ENCODE results near the gene HMGXB3.

Gene HMGXB3, protein sequence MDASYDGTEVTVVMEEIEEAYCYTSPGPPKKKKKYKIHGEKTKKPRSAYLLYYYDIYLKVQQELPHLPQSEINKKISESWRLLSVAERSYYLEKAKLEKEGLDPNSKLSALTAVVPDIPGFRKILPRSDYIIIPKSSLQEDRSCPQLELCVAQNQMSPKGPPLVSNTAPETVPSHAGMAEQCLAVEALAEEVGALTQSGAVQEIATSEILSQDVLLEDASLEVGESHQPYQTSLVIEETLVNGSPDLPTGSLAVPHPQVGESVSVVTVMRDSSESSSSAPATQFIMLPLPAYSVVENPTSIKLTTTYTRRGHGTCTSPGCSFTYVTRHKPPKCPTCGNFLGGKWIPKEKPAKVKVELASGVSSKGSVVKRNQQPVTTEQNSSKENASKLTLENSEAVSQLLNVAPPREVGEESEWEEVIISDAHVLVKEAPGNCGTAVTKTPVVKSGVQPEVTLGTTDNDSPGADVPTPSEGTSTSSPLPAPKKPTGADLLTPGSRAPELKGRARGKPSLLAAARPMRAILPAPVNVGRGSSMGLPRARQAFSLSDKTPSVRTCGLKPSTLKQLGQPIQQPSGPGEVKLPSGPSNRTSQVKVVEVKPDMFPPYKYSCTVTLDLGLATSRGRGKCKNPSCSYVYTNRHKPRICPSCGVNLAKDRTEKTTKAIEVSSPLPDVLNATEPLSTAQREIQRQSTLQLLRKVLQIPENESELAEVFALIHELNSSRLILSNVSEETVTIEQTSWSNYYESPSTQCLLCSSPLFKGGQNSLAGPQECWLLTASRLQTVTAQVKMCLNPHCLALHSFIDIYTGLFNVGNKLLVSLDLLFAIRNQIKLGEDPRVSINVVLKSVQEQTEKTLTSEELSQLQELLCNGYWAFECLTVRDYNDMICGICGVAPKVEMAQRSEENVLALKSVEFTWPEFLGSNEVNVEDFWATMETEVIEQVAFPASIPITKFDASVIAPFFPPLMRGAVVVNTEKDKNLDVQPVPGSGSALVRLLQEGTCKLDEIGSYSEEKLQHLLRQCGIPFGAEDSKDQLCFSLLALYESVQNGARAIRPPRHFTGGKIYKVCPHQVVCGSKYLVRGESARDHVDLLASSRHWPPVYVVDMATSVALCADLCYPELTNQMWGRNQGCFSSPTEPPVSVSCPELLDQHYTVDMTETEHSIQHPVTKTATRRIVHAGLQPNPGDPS (N-terminal part only)

DNA sequence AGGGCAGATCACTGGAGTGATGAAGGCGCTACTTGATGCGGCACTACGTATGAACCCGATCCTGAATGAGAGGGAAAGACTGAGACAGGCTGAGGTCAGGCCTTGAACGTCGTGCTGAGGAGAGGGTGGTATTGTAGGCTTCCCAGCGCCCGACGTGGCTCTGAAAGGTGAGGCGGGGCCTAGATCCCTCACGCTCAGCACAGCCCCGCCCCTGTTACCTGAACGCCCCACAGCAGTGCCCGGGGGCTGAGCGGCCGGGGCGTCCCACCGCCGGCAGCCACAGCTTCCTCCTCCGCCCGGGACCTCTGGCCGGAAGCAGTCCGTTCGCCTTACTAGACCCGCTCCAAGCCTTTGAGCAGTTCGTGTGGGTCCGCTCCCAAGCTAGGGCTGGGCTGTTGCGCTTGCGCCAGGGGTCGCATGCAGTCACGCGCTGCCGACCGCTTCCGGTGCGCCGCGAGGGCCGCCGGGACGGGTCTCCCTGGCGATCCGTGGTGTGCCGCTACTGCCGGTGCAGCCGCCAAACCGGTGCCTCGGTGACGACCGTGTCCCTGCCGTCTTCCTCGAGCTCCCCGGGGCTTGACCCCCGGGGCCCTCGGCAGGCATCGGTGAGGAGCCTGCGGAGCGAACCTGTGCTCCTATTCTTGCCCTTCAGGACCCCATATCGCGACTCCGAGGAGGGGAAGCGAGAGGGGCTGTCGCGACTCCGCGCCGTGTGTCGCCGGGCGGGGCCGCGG is at the start of gene HMGXB3, which contains the start of gene TIGD6:
HMGXB3 (plus strand) TSS at position 484 of the 734 bp plus-strand sequence. CDS start 4,114 bp downstream, outside the sequence.
TIGD6 (minus strand) TSS at position 399 of the 734 bp plus-strand sequence. CDS start 4,306 bp downstream, outside the sequence.
- DNase-seq, result peak; percentile 91 to 94

DNA sequence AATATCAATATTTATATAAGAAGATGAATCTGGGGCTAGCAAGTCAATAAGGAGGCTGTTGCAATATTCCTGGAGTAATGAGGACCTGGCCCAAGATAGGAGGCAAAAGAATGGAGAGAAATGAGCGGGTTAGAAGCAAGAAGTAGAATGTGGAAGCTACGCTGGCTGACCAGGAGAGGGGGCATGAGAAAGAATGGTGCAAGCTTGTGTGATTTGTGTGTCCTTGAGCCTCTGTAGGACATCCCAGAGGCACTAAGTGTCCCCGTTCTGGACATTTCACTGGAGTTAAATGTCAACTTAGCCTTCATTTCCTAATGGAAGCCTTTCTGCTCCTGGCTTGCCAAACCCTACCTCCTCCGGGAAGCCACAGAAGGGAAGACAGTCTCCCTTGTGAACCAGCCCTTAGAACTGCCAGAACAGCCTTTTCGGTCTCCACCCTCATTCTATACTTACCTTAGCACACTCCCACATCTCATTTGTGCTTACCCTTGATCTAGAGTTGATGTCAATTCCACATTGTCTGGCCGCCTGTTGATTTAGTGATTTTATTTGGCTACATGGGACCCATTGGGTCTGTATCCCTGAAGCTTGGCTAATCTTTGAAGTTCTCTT is 49.3 kb upstream of the HMGXB3 start:
- no peak for DNase-seq

DNA sequence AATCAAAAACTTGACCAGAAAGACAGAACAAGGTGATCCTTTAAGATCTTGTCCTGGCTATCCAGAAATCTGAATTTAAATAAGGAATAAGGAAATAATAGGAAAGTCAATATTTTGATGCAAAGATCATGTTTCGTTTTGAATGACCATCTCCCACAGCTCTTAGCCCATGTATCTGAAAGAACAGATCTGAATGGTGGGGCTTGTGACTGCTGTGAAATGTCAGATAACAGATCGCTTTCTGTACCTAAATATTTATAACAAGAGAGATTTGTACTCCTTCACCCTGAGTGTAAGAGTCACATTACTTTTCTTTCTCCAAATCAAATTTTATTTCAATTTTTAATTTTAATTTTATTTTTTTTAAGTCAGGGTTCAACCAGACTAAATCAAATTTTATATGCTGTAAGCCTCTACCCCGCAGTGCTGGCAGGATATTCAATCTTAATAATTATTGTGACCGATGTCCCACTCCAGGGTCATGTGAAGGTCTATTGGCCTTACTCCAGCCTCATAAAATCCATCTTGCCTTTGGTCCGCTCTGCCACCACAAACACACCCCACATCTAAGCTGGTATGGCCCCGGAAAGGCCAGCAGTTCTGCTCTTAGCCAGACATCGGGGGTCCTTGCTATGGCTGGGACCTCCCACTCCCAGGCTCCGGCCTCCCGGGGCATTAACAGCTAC is 47.0 kb upstream of the HMGXB3 start:
- DNase-seq, result no peak

DNA sequence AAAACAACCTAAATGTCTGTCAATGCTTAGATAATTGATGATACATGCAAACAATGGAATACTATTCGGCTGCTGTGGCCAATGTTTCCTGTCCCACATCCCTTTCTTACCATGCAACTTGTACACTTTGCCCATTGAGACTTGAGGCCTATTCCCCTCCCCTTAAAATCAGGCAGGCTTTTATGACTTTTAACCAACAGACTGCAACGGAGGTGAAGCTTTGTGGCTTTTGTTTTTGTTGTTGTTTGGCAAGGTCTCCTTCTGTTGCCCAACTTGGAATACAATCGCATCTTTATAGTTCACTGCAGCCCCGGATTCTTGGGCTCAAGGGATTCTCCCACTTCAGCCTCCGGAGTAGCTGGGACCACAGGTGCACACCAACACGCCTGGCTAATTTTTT is 45.7 kb upstream of the HMGXB3 start:
- no peak for DNase-seq

DNA sequence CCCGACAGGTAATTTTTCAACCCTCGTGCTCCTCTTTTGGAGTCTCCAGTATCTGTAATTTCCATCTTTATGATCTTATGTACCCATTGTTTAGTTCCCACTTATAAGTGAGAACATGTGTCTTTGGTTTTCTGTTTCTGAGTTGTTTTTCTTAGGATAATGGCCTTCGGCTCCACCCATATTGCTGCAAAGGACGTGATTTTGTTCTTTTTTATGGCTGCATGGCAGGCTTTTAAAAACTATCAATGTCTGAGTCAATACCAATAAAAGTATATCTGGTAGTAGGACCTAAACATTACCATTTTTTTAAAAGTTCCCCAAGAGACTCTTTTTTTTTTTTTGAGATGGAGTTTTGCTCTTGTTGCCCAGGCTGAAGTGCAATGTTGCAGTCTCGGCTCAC is 43.9 kb upstream of the HMGXB3 start:
- no peak for DNase-seq

DNA sequence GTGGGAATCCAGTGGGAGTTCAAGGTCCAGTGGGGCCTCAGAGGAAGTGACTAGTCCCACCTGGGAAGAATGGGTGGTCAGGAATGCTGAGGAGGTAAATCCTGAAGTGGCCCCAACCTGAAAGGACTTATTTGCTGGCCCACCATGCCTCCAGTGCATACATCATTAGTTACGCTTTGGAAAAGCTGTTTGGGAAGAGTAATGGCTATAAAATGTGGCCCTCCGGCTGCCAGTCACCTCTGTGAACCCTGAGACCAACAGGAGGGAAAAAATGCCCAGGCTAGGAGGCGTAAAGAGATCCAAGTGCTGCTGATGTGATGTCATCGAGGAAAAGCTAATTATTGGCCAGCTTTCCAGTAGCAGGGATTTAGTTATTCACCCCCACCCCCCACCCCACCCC is 42.7 kb upstream of the HMGXB3 start:
- no peak for DNase-seq

DNA sequence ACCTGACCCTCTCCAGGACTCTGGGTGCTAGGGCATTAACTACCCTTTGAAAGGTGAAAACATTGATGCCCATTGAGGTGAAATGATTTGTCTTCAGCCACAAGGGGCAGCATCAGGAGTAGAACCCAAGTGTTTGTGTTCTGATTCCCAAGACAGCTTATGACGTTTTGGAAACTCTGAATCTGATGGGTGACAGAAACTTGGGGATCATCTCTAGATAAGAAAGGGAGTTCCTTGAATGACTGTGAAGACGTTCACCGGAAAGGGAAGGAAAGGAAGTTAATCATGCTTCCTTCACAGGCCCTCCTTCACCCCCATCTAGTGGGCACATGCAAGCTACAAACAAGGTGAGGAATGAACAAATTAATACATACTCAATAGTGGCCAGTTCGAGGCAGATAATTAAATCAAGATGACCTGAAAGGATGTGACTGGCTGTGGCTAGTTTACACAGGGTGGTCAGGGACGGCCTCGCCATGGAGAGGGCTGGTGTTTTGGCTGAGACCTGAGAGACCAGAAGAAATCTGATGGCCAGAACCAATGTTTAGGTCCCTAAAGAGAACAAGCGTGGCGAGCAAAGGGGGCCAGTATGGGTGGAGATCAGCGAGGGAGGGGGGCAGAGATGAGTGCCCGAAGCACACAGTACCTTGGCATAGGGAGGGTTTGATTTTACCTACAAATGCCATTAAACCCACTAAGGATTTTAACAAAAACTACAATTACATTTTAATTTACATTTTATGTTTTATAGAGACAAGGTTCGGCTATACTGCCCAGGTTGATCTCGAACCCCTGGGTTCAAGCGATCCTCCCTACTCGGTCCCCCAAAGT is 40.9 kb upstream of the HMGXB3 start:
- peak; percentile 60 to 66 for DNase-seq

DNA sequence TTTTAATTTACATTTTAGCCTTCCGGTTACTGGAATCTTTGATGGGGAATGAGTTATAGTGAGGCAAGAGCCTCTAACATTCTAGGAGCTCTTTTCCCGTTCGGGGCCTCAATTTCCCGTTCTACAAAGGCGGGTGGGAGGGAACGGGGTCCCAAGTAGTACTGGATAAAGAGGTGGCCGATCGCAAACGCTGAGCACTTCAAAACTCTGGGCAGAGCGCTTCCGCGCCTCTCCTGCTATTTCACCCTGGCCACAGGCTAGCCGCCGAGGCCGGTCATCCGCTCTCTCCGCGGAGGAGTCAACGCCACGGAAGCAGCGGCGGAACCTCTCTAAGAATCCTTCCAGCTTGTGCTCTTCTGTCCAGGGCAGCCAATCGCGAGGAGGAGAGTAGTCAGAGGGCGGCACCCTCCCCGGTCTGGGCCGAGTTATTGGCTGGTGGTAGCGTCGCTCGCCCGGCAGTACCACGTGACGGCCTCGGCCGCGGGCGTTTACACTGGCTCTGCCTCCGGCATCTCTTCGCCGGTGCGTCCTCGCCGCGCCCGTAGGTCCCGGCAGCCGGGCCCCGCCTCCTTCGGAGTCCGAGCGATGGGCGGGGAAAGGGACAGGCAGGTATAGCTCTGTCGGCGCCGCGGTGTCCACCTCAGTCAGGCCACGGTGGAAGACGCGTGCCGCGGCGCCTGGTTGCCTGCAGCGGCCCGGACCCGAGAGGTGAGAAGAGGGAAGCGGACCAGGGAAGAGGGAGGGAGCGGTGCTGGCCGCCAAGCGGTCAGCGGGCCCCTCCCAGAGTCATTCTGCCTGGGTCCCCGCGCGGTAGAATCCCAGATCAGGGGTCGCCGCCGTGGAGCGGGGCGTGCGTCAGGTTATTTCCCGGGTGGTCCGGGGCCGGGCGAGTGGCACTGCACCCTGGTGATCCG is 40.0 kb upstream of the HMGXB3 start, which contains the start of gene SLC26A2:
SLC26A2 (plus strand) TSS at position 487 of the 914 bp plus-strand sequence. CDS start 16,895 bp downstream, outside the sequence.
- peak; percentile 94 to 96 for DNase-seq

DNA sequence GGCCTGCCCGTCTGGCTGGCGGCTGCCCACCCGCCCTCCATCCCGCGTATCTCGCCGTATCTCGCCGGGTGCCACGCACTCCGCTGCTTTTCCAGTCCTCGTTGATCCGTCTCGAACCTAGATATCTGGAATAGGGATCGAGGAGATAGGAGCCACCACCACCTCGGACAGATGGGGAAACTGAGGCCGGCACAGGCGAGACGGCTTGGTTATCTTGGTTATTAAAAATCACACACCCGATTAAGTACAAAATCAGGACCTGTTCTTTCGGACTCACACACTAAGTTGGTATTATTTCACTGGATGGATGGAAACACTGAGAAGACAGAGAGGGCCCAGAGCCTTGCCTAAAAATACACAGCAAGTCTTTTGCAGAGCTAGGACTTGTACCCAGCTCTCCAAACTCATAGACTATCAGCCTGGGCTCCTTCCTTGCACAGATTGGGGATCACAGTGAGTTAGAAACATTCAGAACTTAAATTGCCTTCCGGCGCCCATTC is 39.3 kb upstream of the HMGXB3 start:
- DNase-seq, result no peak

DNA sequence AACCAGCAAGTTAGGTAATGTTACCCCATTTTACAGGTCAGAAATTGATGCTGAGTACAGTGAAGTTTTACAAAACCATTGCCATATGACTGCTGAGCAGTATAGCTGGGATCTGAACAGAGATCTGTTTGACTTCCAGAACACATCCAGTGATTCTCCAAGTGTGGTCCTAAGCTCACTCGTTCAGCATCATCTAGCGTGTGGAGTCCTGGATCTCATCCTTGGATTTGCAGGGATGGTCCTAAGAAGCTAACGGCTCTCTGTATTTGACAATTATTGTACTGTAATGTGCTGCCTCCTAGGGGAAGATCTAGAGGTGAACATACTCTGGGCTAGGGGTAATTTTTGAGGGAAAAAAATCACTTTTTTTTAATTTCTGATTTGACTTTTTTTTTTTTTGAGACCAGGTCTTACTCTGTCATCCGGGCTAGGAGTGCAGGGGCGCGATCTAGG is 38.6 kb upstream of the HMGXB3 start:
- peak; percentile 27 to 35 for DNase-seq

DNA sequence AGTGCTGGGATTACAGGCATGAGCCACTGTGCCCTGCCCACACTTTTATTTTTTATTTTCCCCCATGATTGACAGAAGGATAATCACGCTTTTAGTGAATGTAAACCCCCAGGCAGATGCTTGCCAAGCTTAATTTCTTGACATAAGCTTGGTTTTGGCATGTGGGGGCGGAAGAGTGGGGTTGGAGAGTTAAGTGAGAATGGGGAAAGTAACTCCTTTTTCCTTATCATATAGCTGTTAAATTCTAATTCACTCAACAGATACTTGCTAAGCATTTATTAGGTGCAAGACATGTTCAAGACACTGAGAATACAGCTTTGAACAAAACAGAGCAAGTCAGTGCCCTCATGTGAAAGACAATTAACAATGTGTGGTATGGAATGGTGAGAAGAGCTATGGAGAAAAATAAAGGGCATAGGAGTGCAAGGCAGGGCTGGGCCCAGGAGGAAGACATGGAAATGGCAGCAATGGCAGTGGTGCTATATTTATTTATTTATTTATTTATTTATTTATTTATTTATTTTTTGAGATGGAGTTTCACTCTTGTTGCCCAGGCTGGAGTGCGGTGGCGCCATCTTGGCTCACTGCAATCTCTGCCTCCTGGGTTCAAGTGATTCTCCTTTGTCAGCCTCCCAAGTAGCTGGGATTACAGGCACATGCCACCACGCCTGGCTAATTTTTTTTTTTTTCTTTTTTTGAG is 37.8 kb upstream of the HMGXB3 start:
- DNase-seq, result no peak

DNA sequence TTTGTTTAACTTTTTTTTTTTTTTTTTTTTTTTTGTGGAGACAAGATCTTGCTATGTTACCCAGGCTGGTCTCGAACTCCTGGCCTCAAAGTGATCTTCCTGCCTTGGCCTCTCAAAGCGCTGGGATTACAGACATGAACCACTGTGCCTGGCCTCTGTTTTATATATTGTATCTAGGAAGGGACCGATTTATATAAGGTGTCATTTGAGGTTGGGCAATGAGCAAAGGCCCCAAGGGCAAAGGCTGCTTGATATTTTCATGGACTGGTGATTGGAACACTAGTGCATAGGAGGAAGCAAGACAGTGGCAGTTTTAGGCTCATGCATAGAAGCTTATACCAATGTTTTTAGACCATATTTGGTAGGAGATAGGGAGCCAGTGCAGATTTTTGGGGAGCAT is 36.8 kb upstream of the HMGXB3 start:
- DNase-seq, result no peak

DNA sequence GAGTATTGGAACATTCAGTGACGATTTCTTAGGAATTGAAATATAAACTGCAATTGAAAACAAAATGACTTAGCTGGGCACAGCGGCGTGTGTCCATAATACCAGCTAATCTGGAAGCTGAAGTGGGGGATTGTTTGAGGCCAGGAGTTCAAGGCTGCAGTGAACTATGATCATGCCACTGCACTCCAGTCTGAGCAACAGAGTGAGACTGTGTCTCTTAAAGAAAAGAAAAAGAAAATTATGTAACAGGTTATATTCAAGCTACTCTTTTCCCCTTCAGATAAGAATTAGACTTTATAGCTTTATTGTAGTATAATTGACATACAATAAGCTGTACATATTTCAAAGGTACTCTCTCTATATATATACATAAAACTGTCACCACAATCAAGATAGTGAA is 33.6 kb upstream of the HMGXB3 start:
- DNase-seq, result no peak

DNA sequence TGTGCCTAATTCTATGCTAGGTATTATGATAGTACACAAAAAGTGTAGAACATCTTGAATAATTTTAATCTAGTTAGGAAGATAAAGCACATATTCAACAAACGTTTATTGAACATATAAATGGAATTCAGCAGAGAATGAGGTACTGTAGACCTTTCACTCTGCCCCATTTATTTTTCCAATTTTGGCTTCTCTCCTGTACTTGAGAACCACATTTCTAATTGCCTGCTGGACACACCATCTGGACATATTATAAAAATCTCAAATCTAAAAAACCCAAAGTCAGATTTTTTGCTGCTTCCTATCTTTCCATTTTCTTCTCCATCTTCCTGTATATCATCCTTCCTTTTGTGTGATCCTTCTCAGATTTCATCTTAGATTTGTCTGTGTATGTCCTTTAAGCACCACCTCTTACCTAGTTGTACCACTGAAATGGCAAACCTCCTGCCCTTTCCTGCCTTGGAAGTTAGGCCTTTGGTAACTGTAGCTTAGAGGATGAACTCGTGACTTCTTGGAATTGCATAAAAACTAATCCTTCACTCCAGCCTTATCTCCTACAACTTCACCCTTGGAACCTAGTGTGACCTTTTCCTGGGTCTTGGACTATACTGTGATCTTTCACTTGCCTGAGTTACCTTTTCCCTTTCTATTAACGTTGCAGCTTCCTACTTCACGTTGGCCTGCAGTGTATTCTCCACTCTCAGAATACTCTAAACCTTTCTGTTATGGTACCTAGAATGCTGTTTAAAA is 31.2 kb upstream of the HMGXB3 start:
- DNase-seq, result no peak

DNA sequence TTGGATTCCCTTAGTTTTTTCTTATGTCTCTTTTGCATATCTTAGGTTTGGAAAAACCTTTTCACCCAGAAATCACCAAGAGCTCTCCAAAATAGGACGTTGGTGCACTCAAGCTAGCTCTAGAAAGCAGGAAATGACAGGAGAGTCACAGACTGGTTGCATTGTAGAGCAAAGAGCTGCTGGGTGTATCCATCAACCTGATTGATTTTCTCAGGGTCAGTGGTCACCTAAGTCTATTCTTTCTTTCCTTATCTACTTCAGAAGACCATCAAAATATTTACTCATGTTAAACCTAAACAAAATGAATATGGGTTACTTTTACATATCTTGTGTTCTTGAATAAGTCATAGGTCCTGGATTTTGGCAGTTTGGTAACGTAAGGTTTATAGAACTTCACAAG is 25.1 kb upstream of the HMGXB3 start:
- DNase-seq, result no peak

DNA sequence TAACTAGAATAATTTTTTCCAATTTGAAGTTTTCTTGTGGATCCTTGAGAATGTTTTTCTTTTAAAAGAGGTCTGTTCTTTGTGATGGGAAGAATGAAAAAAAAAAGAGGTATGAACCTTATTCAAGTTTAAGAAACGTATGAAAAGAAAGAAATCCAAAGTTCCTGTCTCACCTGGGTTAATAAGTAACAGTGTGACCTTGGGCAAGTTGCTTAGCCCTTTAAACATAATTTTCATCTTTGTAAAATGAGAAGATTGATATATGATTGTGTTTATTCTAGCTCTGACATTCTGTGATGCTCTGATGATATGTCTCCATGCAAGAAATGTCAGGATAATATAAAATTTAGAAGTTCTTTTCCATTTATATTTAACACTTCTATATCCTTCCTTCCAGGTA is 20.6 kb upstream of the HMGXB3 start:
- no peak for DNase-seq

DNA sequence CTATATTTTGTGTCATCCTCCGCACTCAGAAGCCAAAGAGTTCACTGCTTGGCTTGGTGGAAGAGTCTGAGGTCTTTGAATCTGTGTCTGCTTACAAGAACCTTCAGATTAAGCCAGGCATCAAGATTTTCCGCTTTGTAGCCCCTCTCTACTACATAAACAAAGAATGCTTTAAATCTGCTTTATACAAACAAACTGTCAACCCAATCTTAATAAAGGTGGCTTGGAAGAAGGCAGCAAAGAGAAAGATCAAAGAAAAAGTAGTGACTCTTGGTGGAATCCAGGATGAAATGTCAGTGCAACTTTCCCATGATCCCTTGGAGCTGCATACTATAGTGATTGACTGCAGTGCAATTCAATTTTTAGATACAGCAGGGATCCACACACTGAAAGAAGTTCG is 19.3 kb upstream of the HMGXB3 start:
- no peak for DNase-seq

Data from activated T-cell treated with anti-CD3 and anti-CD28 coated beads, Interleukin-2, amount 50 U/mL, for 48 hours (primary cell).